Bladder microvascular endothelial cell (primary cell): ENCODE data around the gene ZNF683. TPM values are rescaled to one million over a fixed set of nuclear protein-coding genes. Genes with fewer than 3 reads are reported as not detected.

ENCODE experiments used
- total RNA-seq: library from RNA; depleted of rRNA; stranded (reverse); fragments of >200 nt; gene quantifications from 2 replicates; pipeline ENCODE4 v1.2.3, GENCODE V29; 2014

The ZNF683 gene
- total RNA-seq: not detected in 2 replicates

DNA sequence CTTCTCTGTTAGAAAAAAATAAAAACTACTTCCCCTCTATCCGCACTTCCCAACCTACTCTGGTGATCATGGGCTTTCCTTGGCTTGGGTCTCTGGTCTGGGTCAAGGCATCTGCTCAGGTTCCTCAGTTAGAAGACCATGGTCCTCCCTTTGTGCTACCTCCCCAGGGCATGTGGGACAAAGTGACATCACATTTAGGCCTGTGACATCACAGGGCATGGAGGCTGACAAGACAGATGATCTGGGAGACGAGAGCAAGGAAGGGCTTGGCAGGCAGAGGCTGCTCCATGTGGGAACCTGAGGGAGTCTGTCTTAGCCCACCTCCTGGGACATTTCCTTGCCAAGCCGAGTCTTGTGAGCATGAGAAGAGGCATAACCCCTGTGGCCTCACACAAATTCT lies at the start of gene ZNF683:
Gene ZNF683 (minus strand): TSS at position 140 of the 400 bp plus-strand sequence. CDS start 4,179 bp downstream, outside the sequence.

DNA sequence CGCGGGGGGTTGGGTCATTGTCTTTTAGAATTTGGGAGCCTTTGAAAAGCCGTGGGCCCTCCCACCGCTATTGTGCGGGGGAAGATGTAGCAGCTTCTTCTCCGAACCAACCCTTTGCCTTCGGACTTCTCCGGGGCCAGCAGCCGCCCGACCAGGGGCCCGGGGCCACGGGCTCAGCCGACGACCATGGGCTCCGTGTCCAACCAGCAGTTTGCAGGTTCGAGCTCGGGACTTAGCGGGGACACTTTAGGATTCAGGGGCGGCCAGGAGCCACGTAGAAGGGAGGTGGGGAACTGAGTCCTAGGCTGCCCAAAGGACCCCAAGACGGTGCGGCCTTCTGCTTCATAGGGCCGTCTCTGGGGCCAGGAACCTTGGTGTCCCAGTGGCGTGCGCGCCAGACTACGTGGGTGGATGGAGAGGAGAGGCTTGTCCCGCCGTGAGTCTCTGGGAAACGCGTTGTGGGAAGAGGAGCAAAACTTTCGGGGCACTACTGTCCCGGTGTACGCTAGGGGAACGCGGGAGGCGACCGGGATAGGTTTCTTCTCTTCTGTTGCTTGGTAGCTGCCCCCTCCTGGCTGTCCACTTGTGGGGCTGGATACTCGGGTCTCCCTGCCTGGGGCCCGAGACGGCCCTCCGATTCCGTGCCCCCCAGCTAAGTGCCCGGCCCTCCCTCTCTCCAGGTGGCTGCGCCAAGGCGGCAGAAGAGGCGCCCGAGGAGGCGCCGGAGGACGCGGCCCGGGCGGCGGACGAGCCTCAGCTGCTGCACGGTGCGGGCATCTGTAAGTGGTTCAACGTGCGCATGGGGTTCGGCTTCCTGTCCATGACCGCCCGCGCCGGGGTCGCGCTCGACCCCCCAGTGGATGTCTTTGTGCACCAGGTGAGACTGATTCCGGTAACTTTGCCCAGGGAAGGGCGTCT lies 38.4 kb upstream of the ZNF683 start, which contains the start of gene LIN28A:
Gene LIN28A (plus strand): TSS at position 112 of the 918 bp plus-strand sequence. CDS start 75 bp downstream, at position 187.

DNA sequence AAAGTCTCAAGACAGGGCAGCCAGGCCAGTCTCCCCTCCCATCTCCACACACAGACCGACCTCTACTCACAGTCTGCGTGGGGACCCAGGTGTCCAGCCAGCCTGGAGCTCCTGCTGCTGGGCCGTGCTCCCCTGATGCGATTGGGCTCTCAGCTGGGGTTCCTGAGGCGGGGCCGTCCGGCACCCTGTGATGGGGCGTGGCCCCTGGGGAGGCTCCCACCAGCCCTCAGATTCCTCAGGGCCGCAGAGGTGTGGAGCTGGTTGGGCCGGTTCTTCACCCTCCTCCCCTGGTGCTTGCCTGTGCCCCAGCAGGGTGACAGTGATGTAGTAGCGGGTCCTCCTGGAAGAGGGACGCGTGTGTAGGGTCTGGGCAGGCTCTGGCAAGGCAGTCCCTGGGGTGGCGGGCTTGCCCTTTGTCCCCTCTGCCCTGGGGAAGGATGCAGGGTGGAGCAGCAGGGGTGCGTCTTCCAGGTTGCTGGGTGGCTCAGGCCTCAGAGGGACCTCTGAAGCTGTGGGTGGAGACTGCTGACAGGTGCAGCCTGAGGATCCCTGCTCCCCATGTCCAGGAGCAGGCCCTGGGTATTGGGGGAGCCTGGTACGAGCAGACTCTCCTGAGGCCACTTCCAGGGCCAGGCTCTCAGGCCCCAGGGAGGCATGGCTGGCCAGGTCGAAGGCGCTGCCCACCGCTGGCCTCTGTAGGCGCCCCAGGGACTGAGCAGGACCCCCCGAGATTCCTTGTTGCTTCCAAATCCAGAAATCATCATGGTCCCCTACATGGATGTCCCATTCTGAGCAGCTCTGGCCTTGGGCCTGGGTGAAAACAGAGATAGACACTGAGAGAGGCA lies 18.4 kb downstream of the ZNF683 start, which contains the start of gene CRYBG2:
Gene CRYBG2 (minus strand): TSS at position 155 of the 845 bp plus-strand sequence. CDS start 7,473 bp downstream, outside the sequence.

DNA sequence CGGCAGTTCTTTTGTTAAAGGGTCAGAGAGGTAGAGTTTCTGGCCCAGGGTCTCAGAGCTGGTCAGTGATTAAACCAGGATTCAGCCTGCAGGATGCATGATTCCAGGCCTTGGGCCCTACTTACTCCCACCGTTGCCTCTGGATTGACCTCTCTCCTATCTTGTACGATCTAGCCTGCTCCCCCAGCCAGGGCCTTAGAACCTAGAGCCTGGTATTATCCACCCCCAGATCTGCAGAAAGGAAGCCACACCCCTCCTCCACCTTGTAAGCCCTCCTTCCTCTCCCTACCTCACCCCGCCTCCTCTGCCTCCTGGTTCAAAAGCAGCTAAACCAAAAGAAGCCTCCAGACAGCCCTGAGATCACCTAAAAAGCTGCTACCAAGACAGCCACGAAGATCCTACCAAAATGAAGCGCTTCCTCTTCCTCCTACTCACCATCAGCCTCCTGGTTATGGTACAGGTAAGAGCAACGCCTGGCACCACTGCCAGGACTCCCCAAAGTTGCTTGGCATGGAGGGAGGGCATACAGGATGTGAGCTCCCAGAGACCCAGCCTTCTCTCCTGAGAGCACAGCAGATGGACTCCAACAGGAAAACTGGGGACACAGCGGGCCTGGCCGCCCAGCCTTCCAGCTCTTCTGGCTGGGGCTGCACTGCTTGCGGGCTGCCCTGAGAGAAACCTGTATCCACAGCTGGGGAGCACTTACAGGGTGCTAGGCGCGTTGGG lies 54.8 kb downstream of the ZNF683 start, which contains the start of gene CD52:
Gene CD52 (plus strand): TSS at position 347 of the 726 bp plus-strand sequence. CDS start 60 bp downstream, at position 407.

Other genes with a start within 250 kb of the ZNF683 start
- gene FAM110D, start 213.7 kb downstream of the ZNF683 start, total RNA-seq: 3.1 and 7.9 TPM in 2 replicates
- not detected in 2 replicates for gene C1orf232, start 203.8 kb downstream of the ZNF683 start, total RNA-seq
- 15.6 and 29.1 TPM in 2 replicates for gene ZNF593, start 202.8 kb downstream of the ZNF683 start, total RNA-seq
- not detected in 2 replicates for gene ZNF593OS, start 200.9 kb downstream of the ZNF683 start, total RNA-seq
- 0.31 TPM in 1 of 2 replicates, not detected in the other for gene CNKSR1, start 195.3 kb downstream of the ZNF683 start, total RNA-seq
- not detected in 2 replicates for gene CATSPER4, start 182.1 kb downstream of the ZNF683 start, total RNA-seq
- gene CEP85, start 138.6 kb downstream of the ZNF683 start, total RNA-seq: 8.6 and 12.3 TPM in 2 replicates
- 14.6 and 20.7 TPM in 2 replicates for gene SH3BGRL3, start 92.7 kb downstream of the ZNF683 start, total RNA-seq
- 2.3 and 4.5 TPM in 2 replicates for gene UBXN11, start 66.1 kb downstream of the ZNF683 start, total RNA-seq
- gene CD52, start 54.8 kb downstream of the ZNF683 start, total RNA-seq: not detected in 2 replicates
- 0.31 TPM in 1 of 2 replicates, not detected in the other for gene CRYBG2, start 18.6 kb downstream of the ZNF683 start, total RNA-seq
- not detected in 2 replicates for gene LIN28A, start 38.1 kb upstream of the ZNF683 start, total RNA-seq
- 33.0 and 56.8 TPM in 2 replicates for gene DHDDS, start 59.6 kb upstream of the ZNF683 start, total RNA-seq
- gene HMGN2, start 99.7 kb upstream of the ZNF683 start, total RNA-seq: 142 and 291 TPM in 2 replicates
- 15.4 TPM in 2 replicates for gene RPS6KA1, start 157.0 kb upstream of the ZNF683 start, total RNA-seq